Gastrocnemius medialis (tissue), 4 donors: Measurements from ENCODE around the gene MPRIP. TPM values are rescaled to one million over a fixed set of nuclear protein-coding genes. Genes with fewer than 3 reads are reported as not detected.

ENCODE experiments used
- ATAC-seq, 2 donors: fragments of 150-250 bp; one replicate each; pipeline ENCODE4 v1.9.1; 2016
- DNase-seq, 2 donors: peaks; one replicate each; pipeline ENCODE4 v3.0.0-alpha.2; 2019
- H3K27ac ChIP-seq, 4 donors: fragments of 200-600 bp; sonication (generic); 1 replicate in 1 of 4; 2 replicates in 3 of 4; pipeline ENCODE4 v1.5.1; 2016 to 2018; ENCODE audit warnings: mild to moderate bottlenecking in 2 of 4, moderate library complexity in 1 of 4
- H3K27me3 ChIP-seq, 3 donors: fragments of 200-600 bp; sonication (generic) in 2 of 3; 1 replicate in 1 of 3; 2 replicates in 2 of 3; pipeline versions ENCODE4 v1.5.1 to v1.6.0; 2016 to 2019; ENCODE audit warnings: mild to moderate bottlenecking in 1 of 3, moderate library complexity in 1 of 3
- H3K36me3 ChIP-seq, 2 donors: fragments of 200-600 bp; sonication (generic) in 1 of 2; one replicate each; pipeline ENCODE4 v1.5.1; 2017 to 2018
- H3K4me1 ChIP-seq, 2 donors: fragments of 200-600 bp; sonication (generic) in 1 of 2; one replicate each; pipeline ENCODE4 v1.5.1; 2016 to 2017; ENCODE audit warnings: mild to moderate bottlenecking in 2 of 2
- H3K4me3 ChIP-seq, 4 donors: fragments of 200-600 bp; sonication (generic) in 3 of 4; 1 replicate in 1 of 4; 2 replicates in 3 of 4; pipeline ENCODE4 v1.5.1; 2016 to 2019; ENCODE audit warnings: mild to moderate bottlenecking in 2 of 4
- H3K9me3 ChIP-seq, 3 donors: fragments of 200-600 bp; sonication (generic) in 2 of 3; 1 replicate in 1 of 3; 2 replicates in 2 of 3; pipeline ENCODE4 v1.5.1; 2016 to 2019
- CTCF ChIP-seq, 5 experiments: fragments of 450-650 bp in 3 of 5; fragments of 200-600 bp in 2 of 5; sonication (generic) in 2 of 5; IDR thresholded peaks in 4 of 5; conservative IDR thresholded peaks in 1 of 5; 1 replicate in 4 of 5; 2 replicates in 1 of 5; pipeline ENCODE4 v1.5.1; 2016 to 2019; ENCODE audit warnings: antibody characterized with exemption in 5 of 5, mild to moderate bottlenecking in 3 of 5, moderate library complexity in 3 of 5
- POLR2A ChIP-seq, 2 donors: fragments of 450-650 bp; IDR thresholded peaks; one replicate each; pipeline ENCODE4 v1.6.1; 2017; ENCODE audit warnings: antibody characterized with exemption in 2 of 2, mild to moderate bottlenecking in 2 of 2, moderate library complexity in 2 of 2
- in situ Hi-C, 4 donors: fragments of 200-750 bp; cut with MboI; loops; one replicate each; pipeline versions ENCODE4 v1.15.0 to v1.8.0; 2017; ENCODE audit warnings: low sequenced_read_pairs in 4 of 4
- intact Hi-C: fragments of 100-400 bp; cut with DNase I; formaldehyde crosslinking; loops from one replicate; pipeline ENCODE4 v1.15.1; 2023; ENCODE audit warnings: low total_unique reads
- total RNA-seq, 4 donors: library from RNA; depleted of rRNA; stranded (reverse); fragments of >200 nt; gene quantifications; one replicate each; pipeline versions ENCODE4 v1.1.0 to v1.2.3, GENCODE V29; 2016

Gene MPRIP
- total RNA-seq, 4 donors from 2014 or later, result 71.1 to 127 (median 124) TPM

GRCh38 chr17:17227608-17228520 lies 185.6 kb downstream of the MPRIP start:
- ATAC-seq (peak; percentile 83 to 91), DNase-seq (peak; percentile 69 to 81)
- intact Hi-C loops, result no loop called here
- in situ Hi-C loops, result no loop called here
- H3K4me3 ChIP-seq, result no peak overlapping the region
- peaks cover 0 to 97% of the 10 kb centered on the region in 2 donors for H3K36me3 ChIP-seq
- no peaks in the 10 kb centered on the region for H3K9me3 ChIP-seq
- H3K27me3 ChIP-seq, result no peaks in the 10 kb centered on the region
- no peak for TF ChIP-seq CTCF (IDR thresholded peaks at IDR 0.05 in 4 of 5, conservative IDR thresholded peaks at IDR 0.05 in 1 of 5)
- no peak for TF ChIP-seq POLR2A (IDR thresholded peaks at IDR 0.05)
- H3K4me1 ChIP-seq, result peaks cover 19 to 36% of the 10 kb centered on the region in 2 donors
- H3K27ac ChIP-seq, result peak overlapping the region; percentile 63 to 93 (median 79)

DNA sequence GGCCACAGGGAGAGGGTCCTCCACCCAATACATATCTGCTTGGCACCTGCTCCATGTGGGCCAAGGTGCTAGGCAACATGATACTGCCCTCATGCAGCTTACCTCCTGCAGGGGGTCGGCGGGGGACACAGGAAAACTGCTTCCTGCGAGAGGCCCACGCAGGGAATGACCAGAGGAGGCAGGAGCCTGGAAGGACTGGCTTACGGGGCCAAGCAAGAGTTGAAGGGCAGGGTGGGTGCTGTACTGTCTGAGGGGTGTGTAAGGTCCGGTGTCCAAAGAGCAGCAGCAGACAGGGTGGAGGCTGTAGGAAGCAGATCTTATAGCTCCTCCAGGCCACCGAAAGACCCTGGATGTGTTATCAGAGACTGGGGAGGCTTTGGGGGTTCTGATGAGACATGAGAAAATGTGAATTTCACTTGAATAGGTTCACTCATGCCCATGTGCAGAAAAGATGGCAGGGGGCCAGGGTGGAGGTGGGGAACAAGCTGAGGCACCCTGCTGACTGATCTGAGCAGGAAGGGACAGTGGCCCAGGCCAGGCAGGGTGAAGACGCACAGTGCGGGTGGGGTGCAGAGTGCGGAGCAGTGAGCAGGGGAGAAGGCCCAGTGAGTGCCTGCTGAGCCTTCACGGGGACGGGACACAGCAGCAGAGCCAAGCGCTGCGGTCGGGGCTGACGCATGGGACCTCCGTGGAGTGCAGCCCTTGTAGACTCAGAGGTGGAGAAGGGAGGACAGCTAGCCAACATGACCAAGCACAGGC lies 186.4 kb downstream of the MPRIP start:
- H3K27ac ChIP-seq, result peak overlapping the region; percentile 63 to 93 (median 79)
- DNase-seq, result peak; percentile 61 to 76

GRCh38 chr17:17229416-17230384 lies 187.4 kb downstream of the MPRIP start:
- Histone ChIP-seq H3K27me3 (no peaks in the 10 kb centered on the region), H3K4me3 (no peak overlapping the region), H3K36me3 (peaks cover 0 to 80% of the 10 kb centered on the region in 2 donors), H3K9me3 (no peaks in the 10 kb centered on the region), H3K27ac (peak overlapping the region; percentile 63 to 93 (median 79)), H3K4me1 (peaks cover 29 to 46% of the 10 kb centered on the region in 2 donors)
- peak in 1 of 2 donors; percentile 71 for DNase-seq
- in situ Hi-C loops (no loop called here), intact Hi-C loops (no loop called here)
- ATAC-seq, result peak; percentile 11 to 38
- TF ChIP-seq POLR2A (IDR thresholded peaks at IDR 0.05) (no peak), CTCF (IDR thresholded peaks at IDR 0.05 in 4 of 5, conservative IDR thresholded peaks at IDR 0.05 in 1 of 5) (no peak)

More for the DNA sequence above, 186.4 kb downstream of the MPRIP start:
- peaks cover 0 to 90% of the 10 kb centered on the region in 2 donors for H3K36me3 ChIP-seq
- H3K27me3 ChIP-seq, result no peaks in the 10 kb centered on the region
- peaks cover 19 to 38% of the 10 kb centered on the region in 2 donors for H3K4me1 ChIP-seq
- in situ Hi-C loops (no loop called here), intact Hi-C loops (no loop called here)
- H3K9me3 ChIP-seq, result no peaks in the 10 kb centered on the region
- ATAC-seq, result peak; percentile 51 to 52
- no peak for TF ChIP-seq CTCF (IDR thresholded peaks at IDR 0.05 in 4 of 5, conservative IDR thresholded peaks at IDR 0.05 in 1 of 5)
- TF ChIP-seq POLR2A (IDR thresholded peaks at IDR 0.05), result no peak
- no peak overlapping the region for H3K4me3 ChIP-seq
